Parathyroid adenoma (tissue), 2 donors: Measurements from ENCODE around the gene IQCE.

Experiments used
- H2AFZ ChIP-seq: fragments of 300-600 bp; sonication (generic); one replicate; pipeline ENCODE4 v1.7.0; 2017; ENCODE audit warnings: antibody characterized with exemption, mild to moderate bottlenecking
- H3K27ac ChIP-seq: fragments of 300-600 bp; sonication (generic); one replicate; pipeline ENCODE4 v1.7.0; 2017
- H3K27me3 ChIP-seq: fragments of 300-600 bp; sonication (generic); one replicate; pipeline ENCODE4 v1.7.0; 2017; ENCODE audit warnings: low read length; ENCODE audit not compliant: control insufficient read depth, insufficient read depth
- H3K36me3 ChIP-seq: fragments of 300-600 bp; sonication (generic); one replicate; pipeline ENCODE4 v1.7.0; 2017; ENCODE audit warnings: low read length; ENCODE audit not compliant: control insufficient read depth, insufficient read depth
- H3K4me1 ChIP-seq: fragments of 300-600 bp; sonication (generic); one replicate; pipeline ENCODE4 v1.7.0; 2017; ENCODE audit warnings: control low read depth
- H3K4me2 ChIP-seq: fragments of 300-600 bp; sonication (generic); one replicate; pipeline ENCODE4 v1.7.0; 2017; ENCODE audit warnings: low read length
- H3K4me3 ChIP-seq: fragments of 300-600 bp; sonication (generic); one replicate; pipeline ENCODE4 v1.7.0; 2017; ENCODE audit warnings: low read depth, low read length
- H3K79me2 ChIP-seq: fragments of 300-600 bp; sonication (generic); one replicate; pipeline ENCODE4 v1.7.0; 2017; ENCODE audit warnings: control low read depth
- H3K9ac ChIP-seq: fragments of 300-600 bp; sonication (generic); one replicate; pipeline ENCODE4 v1.7.0; 2017; ENCODE audit warnings: mild to moderate bottlenecking
- H3K9me3 ChIP-seq: fragments of 300-600 bp; sonication (generic); one replicate; pipeline ENCODE4 v1.7.0; 2017; ENCODE audit warnings: low read length; ENCODE audit not compliant: control insufficient read depth
- TF ChIP-seq, protein P1 (sequence below): fragments of 300-600 bp; sonication (generic); IDR thresholded peaks from one replicate; pipeline ENCODE4 v1.7.0; 2017; ENCODE audit warnings: antibody characterized with exemption, mild to moderate bottlenecking
- donor health status: primary hyperparathyroidism.

The IQCE gene

GRCh38 chr7:2594599-2594998 lies 35.8 kb downstream of the IQCE start:
- Histone ChIP-seq H3K4me3 (no peak overlapping the region), H3K36me3 (no peaks in the 10 kb centered on the region), H3K79me2 (peaks cover 1% of the 10 kb centered on the region), H2AFZ (no peak overlapping the region), H3K4me2 (no peak overlapping the region), H3K9me3 (no peaks in the 10 kb centered on the region), H3K9ac (no peak overlapping the region), H3K27ac (no peak overlapping the region), H3K27me3 (no peaks in the 10 kb centered on the region), H3K4me1 (no peaks in the 10 kb centered on the region)
- TF ChIP-seq, protein P1, sequence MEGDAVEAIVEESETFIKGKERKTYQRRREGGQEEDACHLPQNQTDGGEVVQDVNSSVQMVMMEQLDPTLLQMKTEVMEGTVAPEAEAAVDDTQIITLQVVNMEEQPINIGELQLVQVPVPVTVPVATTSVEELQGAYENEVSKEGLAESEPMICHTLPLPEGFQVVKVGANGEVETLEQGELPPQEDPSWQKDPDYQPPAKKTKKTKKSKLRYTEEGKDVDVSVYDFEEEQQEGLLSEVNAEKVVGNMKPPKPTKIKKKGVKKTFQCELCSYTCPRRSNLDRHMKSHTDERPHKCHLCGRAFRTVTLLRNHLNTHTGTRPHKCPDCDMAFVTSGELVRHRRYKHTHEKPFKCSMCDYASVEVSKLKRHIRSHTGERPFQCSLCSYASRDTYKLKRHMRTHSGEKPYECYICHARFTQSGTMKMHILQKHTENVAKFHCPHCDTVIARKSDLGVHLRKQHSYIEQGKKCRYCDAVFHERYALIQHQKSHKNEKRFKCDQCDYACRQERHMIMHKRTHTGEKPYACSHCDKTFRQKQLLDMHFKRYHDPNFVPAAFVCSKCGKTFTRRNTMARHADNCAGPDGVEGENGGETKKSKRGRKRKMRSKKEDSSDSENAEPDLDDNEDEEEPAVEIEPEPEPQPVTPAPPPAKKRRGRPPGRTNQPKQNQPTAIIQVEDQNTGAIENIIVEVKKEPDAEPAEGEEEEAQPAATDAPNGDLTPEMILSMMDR, result no peak

- Histone ChIP-seq H2AFZ (no peak overlapping the region), H3K27me3 (no peaks in the 10 kb centered on the region), H3K36me3 (no peaks in the 10 kb centered on the region), H3K79me2 (no peaks in the 10 kb centered on the region), H3K4me1 (no peaks in the 10 kb centered on the region), H3K9me3 (no peaks in the 10 kb centered on the region), H3K27ac (no peak overlapping the region), H3K4me2 (no peak overlapping the region), H3K9ac (no peak overlapping the region), H3K4me3 (no peak overlapping the region)
- TF ChIP-seq, protein P1, result no peak
Observed at GRCh38 chr7:2595258-2595860, 36.6 kb downstream of the IQCE start.

DNA sequence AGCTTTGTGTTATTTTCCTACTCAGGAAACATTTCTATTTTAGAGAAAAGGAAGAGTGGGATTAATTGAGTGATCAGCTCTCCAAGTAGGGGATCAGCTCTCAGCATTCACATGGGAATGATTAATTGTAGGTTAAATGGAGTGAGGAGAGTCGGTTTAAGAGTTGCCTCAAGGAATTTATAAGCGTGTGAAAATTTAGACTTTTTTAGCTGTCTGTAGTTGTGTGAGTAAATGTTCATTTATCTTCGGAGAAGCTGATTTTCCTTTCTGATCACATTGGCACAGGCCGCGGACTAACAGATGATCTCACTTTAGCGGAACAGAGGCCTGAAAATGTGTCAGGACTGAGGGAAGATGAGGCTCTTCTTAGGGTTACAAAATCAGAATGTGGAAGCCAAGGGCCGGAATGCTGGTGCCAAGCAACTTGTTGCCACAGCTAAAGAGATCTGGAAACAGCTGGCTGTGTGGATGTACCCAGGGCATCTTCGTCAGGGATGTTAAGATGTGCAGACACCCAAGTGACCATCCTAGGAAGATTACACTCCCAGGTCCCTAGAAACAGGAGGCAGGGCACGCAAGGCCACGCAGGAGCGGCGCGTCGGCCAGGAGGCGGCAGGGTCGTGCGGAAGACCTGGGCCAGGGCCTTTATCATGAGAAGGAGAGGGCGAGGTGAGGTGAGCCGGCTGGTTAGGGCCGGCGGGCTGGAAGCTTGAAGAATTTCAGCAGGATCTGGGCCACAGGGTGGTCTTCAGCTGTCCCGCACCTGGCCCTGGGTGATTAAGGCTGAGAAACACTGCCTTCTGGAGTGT lies 37.9 kb downstream of the IQCE start:
- Histone ChIP-seq H3K9me3 (no peaks in the 10 kb centered on the region), H3K9ac (no peak overlapping the region), H2AFZ (no peak overlapping the region), H3K79me2 (no peaks in the 10 kb centered on the region), H3K36me3 (no peaks in the 10 kb centered on the region), H3K4me3 (no peak overlapping the region), H3K27ac (no peak overlapping the region), H3K4me2 (no peak overlapping the region), H3K4me1 (no peaks in the 10 kb centered on the region), H3K27me3 (no peaks in the 10 kb centered on the region)
- TF ChIP-seq, protein P1, result no peak

DNA sequence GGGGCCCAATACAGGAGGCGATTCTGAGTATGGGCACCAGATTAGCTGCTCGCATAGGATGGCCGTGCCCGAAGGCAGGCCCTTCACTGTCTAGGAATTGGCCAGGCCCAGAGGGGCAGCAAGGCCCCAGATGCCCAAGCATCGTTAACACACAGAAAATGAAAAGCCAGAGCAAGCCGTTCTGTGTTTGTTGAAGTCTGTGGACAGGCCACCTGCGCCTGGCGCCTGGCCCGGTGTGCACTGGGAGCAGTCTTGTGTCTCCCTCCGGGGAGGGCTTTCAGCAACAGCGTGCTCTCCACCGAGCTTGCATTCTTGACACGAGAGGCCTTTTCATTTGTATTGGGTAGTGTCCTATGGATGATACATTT lies 38.5 kb downstream of the IQCE start:
- TF ChIP-seq, protein P1, result no peak
- H3K79me2 ChIP-seq, result no peaks in the 10 kb centered on the region
- H3K4me2 ChIP-seq, result no peak overlapping the region
- no peak overlapping the region for H2AFZ ChIP-seq
- H3K27me3 ChIP-seq, result no peaks in the 10 kb centered on the region
- no peaks in the 10 kb centered on the region for H3K4me1 ChIP-seq
- H3K36me3 ChIP-seq, result no peaks in the 10 kb centered on the region
- H3K4me3 ChIP-seq, result no peak overlapping the region
- no peaks in the 10 kb centered on the region for H3K9me3 ChIP-seq
- no peak overlapping the region for H3K27ac ChIP-seq
- H3K9ac ChIP-seq, result no peak overlapping the region
